HepG2 (cell line): ENCODE data around the gene SEPHS1. TPM values are rescaled to one million over a fixed set of nuclear protein-coding genes. Genes with fewer than 3 reads are reported as not detected.
A peak's percentile ranks its signal among the peaks of the same experiment; 100 is the strongest.

Experiments used
- DDIT3 ChIP-seq: sonication (generic); formaldehyde crosslinking; IDR thresholded peaks from 2 replicates; pipeline ENCODE4 v1.4.0; 2020; ENCODE audit warnings: mild to moderate bottlenecking, missing genetic modification reagents
- EZH2 ChIP-seq: conservative IDR thresholded peaks from 2 replicates; pipeline ENCODE4 v1.6.1; 2012; ENCODE audit warnings: mild to moderate bottlenecking, low read depth, low read length, moderate library complexity
- MED13 ChIP-seq: sonication (generic); formaldehyde crosslinking; IDR thresholded peaks from 2 replicates; pipeline ENCODE4 v1.5.0; 2020; ENCODE audit warnings: missing genetic modification reagents
- NCOA1 ChIP-seq: sonication (generic); formaldehyde crosslinking; IDR thresholded peaks from 2 replicates; pipeline ENCODE4 v1.9.0; 2021; ENCODE audit warnings: missing genetic modification reagents
- NR2F2 ChIP-seq: IDR thresholded peaks from 2 replicates; pipeline ENCODE4 v1.6.1; 2012; ENCODE audit warnings: low read depth, inconsistent platforms, borderline replicate concordance
- ONECUT2 ChIP-seq: sonication (generic); formaldehyde crosslinking; IDR thresholded peaks from 2 replicates; pipeline ENCODE4 v1.4.0; 2020; ENCODE audit warnings: missing genetic modification reagents
- SRSF9 ChIP-seq: fragments of 200-400 bp; formaldehyde crosslinking; IDR thresholded peaks from 2 replicates; pipeline ENCODE4 v1.6.1; 2018; ENCODE audit warnings: borderline replicate concordance, mild to moderate bottlenecking, low read depth, low read length; ENCODE audit not compliant: insufficient read depth, poor library complexity, severe bottlenecking
- ZBTB10 ChIP-seq: sonication (generic); formaldehyde crosslinking; IDR thresholded peaks from 2 replicates; pipeline ENCODE4 v1.4.0; 2020; ENCODE audit warnings: missing genetic modification reagents, borderline replicate concordance
- ZNF17 ChIP-seq: sonication (generic); formaldehyde crosslinking; IDR thresholded peaks from 2 replicates; pipeline ENCODE4 v1.5.0; 2020; ENCODE audit warnings: mild to moderate bottlenecking, missing genetic modification reagents
- ZNF34 ChIP-seq: sonication (generic); formaldehyde crosslinking; IDR thresholded peaks from 2 replicates; pipeline ENCODE4 v1.4.0; 2020; ENCODE audit warnings: mild to moderate bottlenecking, missing genetic modification reagents, borderline replicate concordance
- ZNF646 ChIP-seq: sonication (generic); formaldehyde crosslinking; IDR thresholded peaks from 2 replicates; pipeline ENCODE4 v1.9.0; 2021; ENCODE audit warnings: mild to moderate bottlenecking, missing genetic modification reagents
- ZNF687 ChIP-seq: sonication (generic); formaldehyde crosslinking; IDR thresholded peaks from 2 replicates; pipeline ENCODE4 v1.5.1; 2020; ENCODE audit warnings: mild to moderate bottlenecking, missing genetic modification reagents, moderate library complexity
- ZNF768 ChIP-seq: sonication (generic); formaldehyde crosslinking; IDR thresholded peaks from 2 replicates; pipeline ENCODE4 v1.4.0; 2020; ENCODE audit warnings: missing genetic modification reagents
- ZNF782 ChIP-seq: sonication (generic); formaldehyde crosslinking; IDR thresholded peaks from 2 replicates; pipeline ENCODE4 v1.4.0; 2020; ENCODE audit warnings: missing genetic modification reagents, mild to moderate bottlenecking, borderline replicate concordance
- polyA plus RNA-seq, 8 experiments: library from polyadenylated mRNA; depleted of rRNA in 3 of 8; stranded (reverse) in 7 of 8; unstranded in 1 of 8; fragments of >200 nt; fragmentation: Illumina TruSeq in 4 of 8; extraction: Trizol in 4 of 8; gene quantifications; 2 replicates each; pipeline versions ENCODE4 v1.2.1 to v1.2.3, GENCODE V29; 2011 to 2016; ENCODE audit warnings: low read depth in 4 of 8, missing spikeins in 1 of 8, mixed read lengths in 1 of 8; ENCODE audit not compliant: insufficient read depth in 1 of 8
- total RNA-seq, 5 experiments: library from RNA; depleted of rRNA; stranded (reverse); fragments of >200 nt; fragmentation: Illumina TruSeq; extraction: Trizol; gene quantifications; 2 replicates each; pipeline ENCODE4 v1.2.3, GENCODE V29; 2016; ENCODE audit warnings: low read depth in 1 of 5

The SEPHS1 gene
- total and polyA plus RNA-seq, 2 of the 13 experiments (the other 11 are each of a cell fraction or from before 2014, with no cell fraction given) = 57.8 to 61.5 TPM

- peak; percentile 51; the same call in 1 of the 2 replicates for TF ChIP-seq NR2F2
- TF ChIP-seq ZNF17 (CRISPR knock-in tag) = no peak
- no peak for TF ChIP-seq EZH2
- TF ChIP-seq SRSF9 = no peak
- no peak for TF ChIP-seq ZNF34 (CRISPR knock-in tag)
- TF ChIP-seq ONECUT2 (CRISPR knock-in tag) = 0 out of 2 replicates have a peak, but pooled peaks have one; percentile 53
- TF ChIP-seq ZNF782 (CRISPR knock-in tag) = no peak
- no peak for TF ChIP-seq MED13 (CRISPR knock-in tag)
- TF ChIP-seq ZNF768 (CRISPR knock-in tag) = no peak
- TF ChIP-seq DDIT3 (CRISPR knock-in tag) = no peak
- peak; percentile 32; the same call in 1 of the 2 replicates for TF ChIP-seq ZNF687 (CRISPR knock-in tag)
- TF ChIP-seq ZNF646 (CRISPR knock-in tag) = no peak
- TF ChIP-seq NCOA1 (CRISPR knock-in tag) = no peak
- no peak for TF ChIP-seq ZBTB10 (CRISPR knock-in tag)
These were observed 56.0 kb downstream of the SEPHS1 start (continued) for GRCh38 chr10:13291821-13292773.
